Stimulated activated CD8-positive, alpha-beta memory T cell treated with anti-CD3 and anti-CD28 coated beads, Interleukin-2, amount 100 ng/mL, for 48 hours (primary cell): ENCODE measurements around the gene CACNA1C.

Source experiments
- DNase-seq, 2 donors: peaks; one replicate each; pipeline ENCODE4 v3.0.0-alpha.2; 2020; ENCODE audit warnings: low read depth in 2 of 2

CACNA1C gene

DNA sequence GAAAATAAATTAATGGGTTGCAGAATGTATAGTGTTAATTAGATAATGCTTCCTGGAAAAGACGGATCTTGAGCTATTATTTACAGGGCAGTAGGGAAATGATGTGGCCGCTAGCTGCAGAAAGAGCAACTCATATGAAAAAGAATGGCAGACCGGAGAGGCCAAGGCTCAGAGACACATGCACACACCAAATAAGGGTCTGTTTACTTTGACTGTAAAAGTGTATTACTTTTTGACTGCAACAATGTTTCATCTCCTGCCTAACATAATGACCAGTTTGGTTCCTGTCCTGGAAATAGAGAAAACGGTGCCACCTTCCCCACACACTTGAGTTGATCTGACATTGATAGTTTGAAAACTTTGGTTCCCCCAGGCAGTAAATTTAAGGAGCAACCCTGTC lies 290.9 kb downstream of the CACNA1C start:
- DNase-seq, result no peak

DNA sequence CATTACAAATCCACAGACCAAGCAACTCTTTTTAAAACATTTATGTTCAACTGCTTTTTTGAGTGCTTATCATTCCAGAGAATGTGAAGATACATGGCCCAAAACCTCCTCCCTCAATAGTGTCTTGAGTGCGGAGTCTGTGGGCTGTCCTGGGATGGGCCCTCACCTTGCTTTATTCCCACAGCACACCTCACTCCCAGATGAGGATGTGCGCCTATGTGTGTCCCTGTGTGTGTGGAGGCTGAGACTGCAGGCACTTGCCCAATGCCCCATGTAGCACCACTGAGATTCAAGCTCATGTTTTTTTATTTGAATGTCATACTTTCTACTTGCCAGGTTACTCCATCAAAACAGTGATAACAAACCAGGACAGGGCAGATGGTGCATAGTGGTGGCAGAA lies 291.7 kb downstream of the CACNA1C start:
- DNase-seq, result no peak

- no peak for DNase-seq
Observed at GRCh38 chr12:2344885-2345284, 292.1 kb downstream of the CACNA1C start.

DNA sequence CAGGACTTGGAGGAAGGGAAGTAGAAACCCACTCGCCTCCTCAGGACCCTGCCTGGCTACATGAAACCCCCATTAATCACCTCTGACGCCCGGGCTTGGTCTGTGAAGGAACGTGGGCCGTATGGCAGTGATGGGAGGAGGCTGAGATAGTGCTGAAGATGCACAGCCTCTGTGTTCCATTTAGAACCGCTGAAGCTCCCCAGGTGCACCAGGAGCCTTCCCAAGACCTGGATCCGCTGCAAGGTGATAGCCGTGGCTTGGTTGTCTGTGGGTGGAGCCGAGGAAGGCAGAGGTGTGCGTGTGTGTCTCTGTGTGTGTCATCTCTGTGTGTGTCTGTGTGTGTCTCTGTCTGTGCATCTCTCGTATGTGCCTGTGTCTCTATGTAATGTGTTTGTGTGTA lies 293.1 kb downstream of the CACNA1C start:
- DNase-seq, result no peak

DNA sequence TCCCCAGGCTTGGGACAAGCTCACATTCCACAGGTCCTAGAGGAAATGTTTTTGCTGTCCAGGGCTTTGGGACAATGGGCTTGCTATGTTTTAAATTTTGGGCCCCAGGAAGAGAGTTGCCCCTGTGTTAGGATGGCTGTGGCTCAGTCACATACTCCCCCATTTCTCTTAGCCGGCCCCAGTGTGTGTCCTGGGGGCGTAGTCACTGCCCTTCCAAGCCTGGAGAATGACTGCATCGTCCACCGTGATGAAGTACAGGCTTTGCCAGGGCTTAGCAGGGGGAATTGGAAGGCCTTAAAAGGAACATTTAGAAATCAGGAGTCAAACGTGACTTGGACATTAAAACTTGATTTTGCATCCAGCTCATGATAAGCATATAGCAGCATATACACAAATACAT lies 293.6 kb downstream of the CACNA1C start:
- DNase-seq, result no peak

GRCh38 chr12:2347137-2347843 lies 294.5 kb downstream of the CACNA1C start:
- no peak for DNase-seq

- DNase-seq, result no peak
Observed at GRCh38 chr12:2347844-2348481, 295.2 kb downstream of the CACNA1C start.

- DNase-seq, result no peak
Observed at GRCh38 chr12:2348482-2348852, 295.7 kb downstream of the CACNA1C start.

DNA sequence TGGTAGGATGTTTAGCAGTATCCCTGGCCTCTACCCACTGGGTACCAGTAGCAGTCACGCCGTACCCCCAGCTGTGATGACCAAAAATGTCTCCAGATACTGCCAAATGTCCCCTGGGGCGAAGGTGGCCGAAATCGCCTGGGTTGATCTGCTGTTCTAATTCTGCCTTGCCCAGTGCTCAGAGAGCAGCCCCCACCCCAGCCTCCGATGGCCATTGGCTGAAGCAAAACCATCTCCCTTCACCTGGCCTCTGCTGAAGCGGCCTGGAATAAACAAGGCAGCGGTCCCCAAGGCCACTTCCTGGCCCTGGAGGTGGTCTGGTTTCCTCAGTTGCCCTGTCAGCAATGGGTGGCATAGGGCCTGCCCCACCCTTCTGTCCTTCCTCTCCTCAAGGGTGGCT lies 298.4 kb downstream of the CACNA1C start:
- no peak for DNase-seq

DNA sequence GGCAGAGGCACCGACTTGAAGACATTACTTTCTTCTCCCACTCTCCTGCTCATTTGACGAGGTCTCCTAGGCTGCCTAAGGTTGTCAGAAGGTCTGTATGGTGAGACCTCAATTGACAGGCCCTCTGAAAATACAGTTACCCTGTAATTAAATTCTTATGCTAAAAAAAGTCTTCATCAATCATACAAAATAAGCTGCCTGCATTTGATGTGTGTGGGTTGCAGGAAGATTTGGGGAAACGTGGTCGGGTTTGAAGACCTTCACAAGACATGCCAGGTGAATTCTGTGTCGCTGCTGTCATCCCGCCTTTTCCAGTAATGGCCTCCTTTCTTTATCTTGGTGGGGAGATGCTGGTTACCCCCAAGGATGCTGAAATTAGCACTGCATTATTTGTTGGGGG lies 299.4 kb downstream of the CACNA1C start:
- DNase-seq, result no peak

DNA sequence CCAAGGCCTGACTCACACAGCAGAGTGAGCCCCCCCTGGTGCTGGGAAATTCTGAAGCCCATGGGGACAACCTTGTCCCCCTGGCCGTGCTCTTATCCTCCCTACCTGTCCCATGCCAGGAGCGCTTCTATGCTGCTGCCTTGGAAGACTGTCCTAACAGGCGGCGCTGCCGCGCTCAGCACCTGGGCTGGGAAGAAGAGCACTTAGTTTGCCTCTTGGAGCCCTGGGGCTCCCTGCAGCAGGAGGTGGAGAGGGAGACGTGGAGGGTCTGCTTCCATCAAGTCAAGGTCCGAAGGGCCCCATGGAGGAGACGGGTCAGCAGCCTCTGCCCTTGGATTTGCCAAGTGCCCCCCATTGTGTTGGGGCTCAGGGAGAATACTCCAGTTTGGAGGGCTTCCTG lies 300.5 kb downstream of the CACNA1C start:
- no peak for DNase-seq

DNA sequence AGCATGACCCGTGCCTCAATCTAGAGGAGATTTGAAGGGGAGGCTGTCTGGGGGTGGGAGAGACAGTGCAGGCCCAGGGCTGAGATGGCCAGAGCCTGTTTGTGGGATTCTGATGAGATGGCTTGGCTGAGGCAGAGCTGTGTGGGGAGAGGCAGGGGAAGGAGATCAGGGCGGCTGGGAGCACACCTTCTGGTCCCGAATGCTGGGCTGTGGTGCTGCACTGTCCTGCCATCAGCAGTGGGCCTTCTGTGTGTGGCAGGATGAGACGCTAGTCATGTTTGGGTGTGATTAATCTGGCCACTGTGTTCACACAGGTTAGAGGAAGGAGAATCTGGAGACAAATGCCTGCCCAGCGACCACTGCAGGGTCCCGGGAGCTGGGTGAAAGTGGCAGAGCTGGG lies 300.9 kb downstream of the CACNA1C start:
- DNase-seq, result no peak

GRCh38 chr12:2354151-2354991 lies 301.6 kb downstream of the CACNA1C start:
- DNase-seq, result no peak

DNA sequence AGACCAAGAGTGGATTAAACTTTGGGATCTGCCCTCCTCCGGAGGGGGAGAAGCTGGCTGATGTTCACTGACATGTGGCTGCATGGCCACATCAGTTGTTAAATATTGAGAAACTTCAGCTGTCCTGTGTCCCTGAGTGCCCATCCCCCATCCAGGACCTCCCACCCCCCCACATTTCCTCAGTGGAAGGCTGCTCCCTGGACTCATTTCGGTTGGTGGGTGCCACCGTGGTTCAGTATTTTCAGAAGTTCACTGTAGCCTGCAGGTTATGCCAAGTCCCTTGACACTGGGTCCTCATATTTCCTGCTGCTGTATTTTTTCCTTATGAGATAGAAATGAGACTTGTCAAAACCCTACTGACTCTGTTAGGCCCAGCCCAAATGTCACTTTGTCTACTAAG lies 302.4 kb downstream of the CACNA1C start:
- no peak for DNase-seq

DNA sequence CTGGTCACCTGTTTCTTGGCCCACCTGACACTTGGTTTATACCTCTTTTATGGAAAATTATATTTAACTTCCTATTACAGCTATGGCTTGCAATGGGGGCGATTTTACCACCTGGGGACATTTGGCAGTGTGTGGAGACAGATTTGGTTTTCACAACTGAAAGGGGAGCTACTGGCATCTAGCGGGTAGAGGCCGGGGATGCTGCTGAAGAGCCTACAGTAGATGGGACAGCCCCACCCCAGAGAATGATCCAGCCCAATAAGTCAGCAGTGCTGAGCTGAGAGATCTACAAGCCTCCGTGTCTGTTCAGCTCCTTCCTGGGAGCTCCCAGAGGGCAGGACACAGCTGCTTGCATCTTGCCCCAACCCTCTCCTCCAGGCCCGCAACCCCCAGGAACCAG lies 302.8 kb downstream of the CACNA1C start:
- DNase-seq, result no peak

DNA sequence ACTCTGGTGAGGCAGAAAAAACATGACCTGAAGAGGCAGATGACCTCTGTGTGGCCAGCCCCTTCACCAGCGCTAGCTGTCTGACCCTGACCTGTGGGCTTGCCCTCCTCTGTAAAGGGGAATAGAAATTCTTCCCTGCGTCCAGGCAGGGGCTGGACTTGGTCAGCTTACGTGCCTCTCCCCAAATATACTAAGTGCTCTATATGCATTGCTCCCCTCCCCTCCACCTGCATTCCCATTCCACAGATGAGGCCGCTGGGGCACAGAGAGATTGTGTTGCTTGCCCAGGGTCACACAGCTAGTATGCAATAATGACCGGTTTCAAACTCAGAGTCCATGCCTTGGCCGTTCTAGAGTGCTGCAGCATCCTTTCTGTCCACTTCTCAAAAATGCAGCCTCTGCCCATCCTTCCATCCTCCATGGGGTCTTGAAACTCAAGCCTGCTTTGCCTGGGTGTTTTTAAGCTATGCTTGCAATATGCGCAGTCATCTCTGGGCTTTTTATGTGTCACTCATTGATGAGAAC lies 303.9 kb downstream of the CACNA1C start:
- no peak for DNase-seq

- no peak for DNase-seq
Observed at GRCh38 chr12:2358986-2359658, 306.3 kb downstream of the CACNA1C start.

GRCh38 chr12:2359725-2360629 lies 307.2 kb downstream of the CACNA1C start:
- DNase-seq, result no peak

DNA sequence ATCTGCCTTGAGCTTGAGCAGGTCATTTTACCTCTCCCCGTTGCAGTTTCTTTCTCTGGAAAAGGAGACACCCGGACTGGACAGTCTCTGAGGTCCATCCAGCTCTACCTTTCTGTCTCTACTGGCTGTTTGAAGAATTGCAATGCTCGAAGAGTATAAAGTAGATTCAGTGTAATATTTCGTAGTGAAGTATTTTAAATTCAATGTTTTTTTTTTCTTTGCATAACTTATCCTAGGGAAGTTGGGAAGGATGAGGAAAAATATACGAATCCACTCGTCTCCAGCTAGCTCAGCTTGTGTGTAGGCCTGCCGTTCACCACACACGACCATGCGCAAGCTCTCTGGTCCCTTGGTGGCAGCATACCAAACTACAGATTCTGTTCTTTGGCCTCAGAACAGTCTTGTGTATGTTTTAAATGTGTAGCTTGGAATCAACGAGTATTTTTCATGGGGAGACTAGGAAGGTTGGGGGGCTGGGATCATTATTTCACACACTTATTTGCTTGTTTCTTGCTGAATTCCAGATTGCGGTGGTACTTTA lies 307.9 kb downstream of the CACNA1C start:
- no peak for DNase-seq

DNA sequence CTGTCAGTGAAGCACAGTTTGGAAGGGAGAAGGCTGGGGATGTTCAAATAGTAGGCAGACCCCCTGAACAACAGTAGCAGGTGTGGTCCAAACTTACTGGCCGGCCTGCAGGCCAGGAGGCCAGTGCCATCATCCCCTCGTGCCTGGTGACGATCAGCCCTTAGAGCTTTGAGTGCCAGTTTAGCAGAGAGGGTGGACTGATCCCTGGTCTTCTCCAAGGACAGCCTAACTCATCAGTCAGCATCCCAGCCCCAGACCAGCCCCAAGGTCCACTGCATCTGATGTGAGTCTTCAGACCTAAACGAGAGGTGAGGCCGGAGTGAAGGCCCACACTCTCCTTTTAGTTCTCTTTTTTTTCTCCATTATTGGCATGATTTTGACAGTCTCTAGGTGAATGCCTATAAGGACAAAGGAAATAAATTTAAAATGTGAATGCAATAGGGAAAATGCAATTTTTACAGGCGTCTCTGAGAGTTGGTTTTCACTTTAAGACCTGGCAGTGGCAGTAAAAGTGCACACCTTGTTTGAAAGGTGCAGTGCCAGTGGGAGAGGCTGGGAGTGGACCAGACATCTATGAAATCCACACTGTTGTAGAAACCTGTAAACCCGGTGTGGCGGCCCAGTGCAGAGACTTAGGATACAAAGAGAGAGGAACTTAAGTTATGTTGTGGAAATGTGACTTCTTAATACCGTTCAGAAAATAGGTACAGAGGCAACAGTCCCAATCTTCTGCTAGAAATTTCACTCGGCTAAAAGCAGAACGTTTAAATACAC lies 311.2 kb downstream of the CACNA1C start:
- no peak for DNase-seq
